Fibroblast of skin of right quadriceps (primary cell): ENCODE measurements around the gene NKD1.
A peak's percentile ranks its signal among the peaks of the same experiment; 100 is the strongest.

Experiments used
- DNase-seq: peaks from one replicate; pipeline ENCODE4 v3.0.0-alpha.2; 2013

The NKD1 gene

GRCh38 chr16:50631985-50632576 lies 83.9 kb downstream of the NKD1 start:
- DNase-seq = no peak

- DNase-seq = no peak
Observed at GRCh38 chr16:50632927-50633800, 85.0 kb downstream of the NKD1 start.

GRCh38 chr16:50634090-50634489 lies 85.9 kb downstream of the NKD1 start:
- no peak for DNase-seq

- no peak for DNase-seq
Observed at GRCh38 chr16:50634947-50635346, 86.8 kb downstream of the NKD1 start.

- no peak for DNase-seq
Observed at GRCh38 chr16:50635505-50636392, 87.6 kb downstream of the NKD1 start.

GRCh38 chr16:50636753-50637374 lies 88.7 kb downstream of the NKD1 start:
- no peak for DNase-seq

GRCh38 chr16:50637716-50638602 lies 89.8 kb downstream of the NKD1 start:
- DNase-seq = no peak

GRCh38 chr16:50638816-50639670 lies 90.8 kb downstream of the NKD1 start:
- DNase-seq = no peak

GRCh38 chr16:50640391-50640790 lies 92.2 kb downstream of the NKD1 start:
- peak; percentile 27 for DNase-seq

GRCh38 chr16:50640919-50641817 lies 93.0 kb downstream of the NKD1 start:
- no peak for DNase-seq

GRCh38 chr16:50641818-50642187 lies 93.6 kb downstream of the NKD1 start:
- no peak for DNase-seq

GRCh38 chr16:50642349-50642748 lies 94.2 kb downstream of the NKD1 start:
- DNase-seq = no peak

GRCh38 chr16:50643192-50643591 lies 95.0 kb downstream of the NKD1 start:
- no peak for DNase-seq

- no peak for DNase-seq
Observed at GRCh38 chr16:50644245-50644644, 96.0 kb downstream of the NKD1 start.

GRCh38 chr16:50644729-50645128 lies 96.5 kb downstream of the NKD1 start:
- DNase-seq = peak; percentile 37

GRCh38 chr16:50645563-50646220 lies 97.5 kb downstream of the NKD1 start:
- no peak for DNase-seq

GRCh38 chr16:50646345-50646744 lies 98.1 kb downstream of the NKD1 start:
- DNase-seq = no peak

- DNase-seq = no peak
Observed at GRCh38 chr16:50651835-50652438, 103.7 kb downstream of the NKD1 start.
